Activated B cell treated with CpG ODN at 0.5 μM for 24 hours (primary cell): Measurements from ENCODE around the gene MTHFD2L. TPM values are rescaled to one million over a fixed set of nuclear protein-coding genes. Genes with fewer than 3 reads are reported as not detected.
"Not testable (repeated sequence)": the region's sequence is repeated elsewhere in the genome, so short reads cannot be mapped to it uniquely, and the experiment has no call there.

ENCODE experiments used
- ATAC-seq: fragments of 200-7000 bp; cut with Tn5 transposase; one replicate; pipeline ENCODE4 v1.10.0; 2021; ENCODE audit warnings: low read depth, mild to moderate bottlenecking, moderate library complexity
- CTCF ChIA-PET: fragments of 350-600 bp; sonication (Branson Sonifier 250); formaldehyde crosslinking; loops from one replicate; lab custom pipeline; 2021; ENCODE audit warnings: antibody characterized with exemption; lab: Charles Lee
- POLR2A ChIA-PET: fragments of 350-600 bp; sonication (Branson Sonifier 250); formaldehyde crosslinking; loops from one replicate; lab custom pipeline; 2021; ENCODE audit warnings: antibody characterized with exemption; lab: Charles Lee
- DNase-seq: peaks from one replicate; pipeline ENCODE4 v3.0.0; 2022
- H3K27ac Mint-ChIP-seq: one replicate; pipeline ENCODE4 v1.8.0; 2020; ENCODE audit warnings: mixed read lengths
- H3K27me3 Mint-ChIP-seq: one replicate; pipeline ENCODE4 v1.8.0; 2021; ENCODE audit warnings: mixed read lengths
- H3K36me3 Mint-ChIP-seq: one replicate; pipeline ENCODE4 v1.8.0; 2021; ENCODE audit warnings: low read depth, mixed read lengths
- H3K4me1 Mint-ChIP-seq: one replicate; pipeline ENCODE4 v1.8.0; 2021; ENCODE audit warnings: mixed read lengths
- H3K4me3 Mint-ChIP-seq: one replicate; pipeline ENCODE4 v1.8.0; 2020; ENCODE audit warnings: mild to moderate bottlenecking, mixed read lengths
- H3K9me3 Mint-ChIP-seq: one replicate; pipeline ENCODE4 v1.8.0; 2020; ENCODE audit warnings: mixed read lengths
- intact Hi-C: fragments of 100-400 bp; cut with micrococcal nuclease; formaldehyde crosslinking; loops from one replicate; pipeline ENCODE4 v1.15.1; 2024
- total RNA-seq: library from RNA; stranded (reverse); gene quantifications from 2 replicates; pipeline ENCODE4 v1.2.3, GENCODE V29; 2022
- TF ChIP-seq, protein P1 (sequence below): fragments of 200-600 bp; IDR thresholded peaks from one replicate; pipeline ENCODE4 v1.8.0; 2022; ENCODE audit warnings: antibody characterized with exemption, mild to moderate bottlenecking

The MTHFD2L gene
- total RNA-seq, 1 donor from 2014 or later: 14.3 TPM

DNA sequence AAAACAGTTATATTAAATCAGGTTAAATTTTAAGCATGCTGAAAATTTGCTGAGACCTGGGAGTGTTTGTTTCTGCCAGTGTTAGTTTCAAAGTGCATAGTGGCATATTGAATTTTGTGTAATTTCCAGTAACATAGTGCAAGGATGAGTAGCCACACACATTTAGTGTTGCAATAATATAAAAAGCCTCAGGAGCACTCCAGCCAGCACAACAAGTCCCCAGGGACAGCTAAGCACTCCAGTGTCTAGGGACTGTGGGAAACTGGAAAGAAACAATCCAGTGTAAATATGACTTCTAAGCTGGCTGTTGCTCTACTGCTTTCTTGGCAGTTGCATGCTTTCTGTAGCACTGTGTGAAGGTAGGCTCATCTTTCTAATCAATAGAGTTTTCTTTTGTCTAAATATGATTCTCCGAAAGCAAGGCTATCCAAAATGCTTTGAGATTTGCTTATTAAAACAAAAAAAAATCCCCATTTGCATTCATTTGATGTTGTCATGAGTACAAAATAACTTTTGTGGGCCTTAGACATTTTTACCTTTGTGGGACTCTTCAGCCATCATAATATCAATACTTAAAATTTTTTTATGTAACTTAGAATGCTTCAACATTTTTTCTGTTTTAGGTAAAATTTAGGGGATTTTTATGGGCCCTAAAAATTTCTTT, 34.7 kb upstream of the MTHFD2L start:
- ChIA-PET POLR2A (no interaction called here), CTCF (no interaction called here)
- intact Hi-C loops: no loop called here
- H3K9me3 Mint-ChIP-seq: peaks cover 3% of the 10 kb centered on the region
- DNase-seq (no peak), ATAC-seq (no peak)
- H3K27me3 Mint-ChIP-seq: peaks cover 6% of the 10 kb centered on the region
- H3K27ac Mint-ChIP-seq: no peak overlapping the region
- TF ChIP-seq, protein P1, sequence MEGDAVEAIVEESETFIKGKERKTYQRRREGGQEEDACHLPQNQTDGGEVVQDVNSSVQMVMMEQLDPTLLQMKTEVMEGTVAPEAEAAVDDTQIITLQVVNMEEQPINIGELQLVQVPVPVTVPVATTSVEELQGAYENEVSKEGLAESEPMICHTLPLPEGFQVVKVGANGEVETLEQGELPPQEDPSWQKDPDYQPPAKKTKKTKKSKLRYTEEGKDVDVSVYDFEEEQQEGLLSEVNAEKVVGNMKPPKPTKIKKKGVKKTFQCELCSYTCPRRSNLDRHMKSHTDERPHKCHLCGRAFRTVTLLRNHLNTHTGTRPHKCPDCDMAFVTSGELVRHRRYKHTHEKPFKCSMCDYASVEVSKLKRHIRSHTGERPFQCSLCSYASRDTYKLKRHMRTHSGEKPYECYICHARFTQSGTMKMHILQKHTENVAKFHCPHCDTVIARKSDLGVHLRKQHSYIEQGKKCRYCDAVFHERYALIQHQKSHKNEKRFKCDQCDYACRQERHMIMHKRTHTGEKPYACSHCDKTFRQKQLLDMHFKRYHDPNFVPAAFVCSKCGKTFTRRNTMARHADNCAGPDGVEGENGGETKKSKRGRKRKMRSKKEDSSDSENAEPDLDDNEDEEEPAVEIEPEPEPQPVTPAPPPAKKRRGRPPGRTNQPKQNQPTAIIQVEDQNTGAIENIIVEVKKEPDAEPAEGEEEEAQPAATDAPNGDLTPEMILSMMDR: no peak
- H3K4me1 Mint-ChIP-seq: no peaks in the 10 kb centered on the region
- H3K4me3 Mint-ChIP-seq: no peak overlapping the region
- no peaks in the 10 kb centered on the region for H3K36me3 Mint-ChIP-seq

GRCh38 chr4:74125029-74125428, 32.9 kb upstream of the MTHFD2L start:
- H3K4me3 Mint-ChIP-seq: no peak overlapping the region
- no peak for ATAC-seq
- no peaks in the 10 kb centered on the region for H3K4me1 Mint-ChIP-seq
- POLR2A ChIA-PET: no interaction called here
- DNase-seq: no peak
- CTCF ChIA-PET: no interaction called here
- intact Hi-C loops: no loop called here
- TF ChIP-seq, protein P1: no peak
- H3K27ac Mint-ChIP-seq: no peak overlapping the region
- no peaks in the 10 kb centered on the region for H3K36me3 Mint-ChIP-seq
- H3K9me3 Mint-ChIP-seq: peaks cover 3% of the 10 kb centered on the region
- H3K27me3 Mint-ChIP-seq: peaks cover 13% of the 10 kb centered on the region

DNA sequence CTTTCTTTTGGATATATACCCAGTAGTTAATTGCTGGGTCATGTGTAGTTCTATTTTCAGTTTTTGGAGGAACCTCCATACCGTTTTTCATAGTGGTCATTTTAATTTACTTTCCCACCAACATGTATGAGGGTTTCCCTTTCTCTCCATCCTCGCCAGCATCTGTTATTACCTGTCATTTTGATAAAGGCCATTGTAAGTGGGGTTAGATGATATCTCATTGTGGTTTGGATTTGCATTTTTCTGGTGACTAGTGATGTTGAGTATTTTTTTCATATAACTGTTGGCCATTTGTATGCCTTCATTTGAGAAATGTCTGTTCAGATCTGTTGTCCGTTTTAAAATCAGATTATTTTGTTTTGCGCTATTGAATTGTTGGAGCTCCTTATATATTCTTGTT, 30.2 kb upstream of the MTHFD2L start:
- TF ChIP-seq, protein P1: no peak
- DNase-seq (no peak), ATAC-seq (no peak)
- CTCF ChIA-PET: no interaction called here
- Mint-ChIP-seq H3K27me3 (peaks cover 11% of the 10 kb centered on the region), H3K9me3 (peaks cover 5% of the 10 kb centered on the region), H3K4me3 (no peak overlapping the region), H3K36me3 (no peaks in the 10 kb centered on the region), H3K4me1 (no peaks in the 10 kb centered on the region), H3K27ac (no peak overlapping the region)
- POLR2A ChIA-PET: no interaction called here
- intact Hi-C loops: no loop called here

DNA sequence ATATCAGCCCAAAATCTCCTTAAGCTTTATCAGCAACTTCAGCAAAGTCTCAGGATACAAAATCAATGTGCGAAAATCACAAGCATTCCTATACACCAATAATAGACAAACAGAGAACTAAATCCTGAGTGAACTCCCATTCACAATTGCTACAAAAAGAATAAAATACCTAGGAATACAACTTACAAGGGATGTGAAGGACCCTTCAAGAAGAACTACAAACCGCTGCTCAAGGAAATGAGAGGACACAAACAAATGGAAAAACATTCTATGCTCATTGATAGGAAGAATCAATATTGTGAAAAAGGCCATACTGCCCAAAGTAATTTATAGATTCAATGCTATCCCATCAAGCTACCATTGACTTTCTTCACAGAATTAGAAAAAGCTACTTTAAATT, 27.1 kb upstream of the MTHFD2L start:
- POLR2A ChIA-PET, H3K4me3 Mint-ChIP-seq, H3K4me1 Mint-ChIP-seq, H3K36me3 Mint-ChIP-seq, H3K9me3 Mint-ChIP-seq, DNase-seq, CTCF ChIA-PET, ATAC-seq, H3K27ac Mint-ChIP-seq: not testable (repeated sequence)
- intact Hi-C loops: loop anchor here (5.0 to 10.0 kb wide), 3 partner anchors 539 to 1426 kb away; partner anchors contain the start of gene AFP
- peaks cover 14% of the 10 kb centered on the region for H3K27me3 Mint-ChIP-seq

DNA sequence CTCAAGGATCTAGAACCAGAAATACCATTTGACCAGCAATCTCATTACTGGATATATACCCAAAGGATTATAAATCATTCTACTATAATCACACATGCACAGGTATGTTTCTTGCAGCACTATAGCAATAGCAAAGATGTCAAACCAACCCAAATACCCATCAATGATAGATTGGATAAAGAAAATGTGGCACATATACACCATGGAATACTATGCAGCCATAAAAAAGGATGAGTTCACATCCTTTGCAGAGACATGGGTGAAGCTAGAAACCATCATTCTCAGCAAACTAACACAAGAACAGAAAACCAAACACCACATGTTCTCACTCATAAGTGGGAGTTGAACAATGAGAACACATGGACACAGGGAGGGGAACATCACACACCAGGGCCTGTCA, 25.7 kb upstream of the MTHFD2L start:
- peaks cover 18% of the 10 kb centered on the region for H3K27me3 Mint-ChIP-seq
- ATAC-seq, POLR2A ChIA-PET, H3K27ac Mint-ChIP-seq, H3K36me3 Mint-ChIP-seq, DNase-seq, H3K4me1 Mint-ChIP-seq, CTCF ChIA-PET, H3K4me3 Mint-ChIP-seq: not testable (repeated sequence)
- peaks cover 10% of the 10 kb centered on the region for H3K9me3 Mint-ChIP-seq
- intact Hi-C loops: loop anchor here (5.0 to 10.0 kb wide), 3 partner anchors 540 to 1427 kb away; partner anchors contain the start of gene AFP

- Mint-ChIP-seq H3K4me1 (no peaks in the 10 kb centered on the region), H3K27me3 (peaks cover 18% of the 10 kb centered on the region), H3K9me3 (peaks cover 10% of the 10 kb centered on the region), H3K36me3 (no peaks in the 10 kb centered on the region), H3K4me3 (no peak overlapping the region), H3K27ac (no peak overlapping the region)
- ChIA-PET CTCF (no interaction called here), POLR2A (no interaction called here)
- TF ChIP-seq, protein P1: no peak
- intact Hi-C loops: loop anchor here (5.0 to 10.0 kb wide), 3 partner anchors 541 to 1428 kb away; partner anchors contain the start of gene AFP
- no peak for DNase-seq
- ATAC-seq: no peak
Observed at GRCh38 chr4:74132944-74133343, 25.0 kb upstream of the MTHFD2L start.
